B cell (primary cell): ENCODE results near the gene XCL2.

Source experiments
- CTCF ChIP-seq: fragments of 200-600 bp; IDR thresholded peaks from one replicate; pipeline ENCODE4 v1.8.0; 2022; ENCODE audit warnings: antibody characterized with exemption, mild to moderate bottlenecking
- EZH2 ChIP-seq: IDR thresholded peaks from 2 replicates; pipeline ENCODE4 v1.6.1; 2012; ENCODE audit warnings: borderline replicate concordance, low read depth, mild to moderate bottlenecking, moderate library complexity, low read length; ENCODE audit not compliant: insufficient read depth, poor library complexity, severe bottlenecking

- TF ChIP-seq CTCF, result no peak
- TF ChIP-seq EZH2, result no peak
These were observed 29.3 kb downstream of the XCL2 start for GRCh38 chr1:168514455-168514854.
